SK-N-MC (cell line): ENCODE results near the gene PHACTR4.

Experiments
- DNase-seq: peaks from one replicate; pipeline ENCODE4 v3.0.0-alpha.2; 2011; ENCODE audit warnings: low read depth, low spot score
- H3K27ac ChIP-seq: fragments of 200-600 bp; sonication (generic); 2 replicates; pipeline ENCODE4 v1.5.1; 2016; ENCODE audit warnings: mixed run types
- H3K36me3 ChIP-seq: fragments of 200-600 bp; sonication (generic); 2 replicates; pipeline ENCODE4 v1.6.1; 2017; ENCODE audit warnings: antibody characterized with exemption, low read length, mixed read lengths; ENCODE audit not compliant: insufficient read depth
- H3K4me3 ChIP-seq: fragments of 200-600 bp; sonication (generic); 2 replicates; pipeline ENCODE4 v1.5.1; 2016
- H3K9ac ChIP-seq: fragments of 200-600 bp; sonication (generic); 2 replicates; pipeline ENCODE4 v1.8.0; 2017; ENCODE audit warnings: mixed run types, mixed read lengths; ENCODE audit not compliant: insufficient read length
- H3K9me3 ChIP-seq: fragments of 200-600 bp; sonication (generic); 2 replicates; pipeline ENCODE4 v1.6.1; 2017; ENCODE audit warnings: low read depth, mild to moderate bottlenecking, antibody characterized with exemption, low read length, moderate library complexity, mixed read lengths
- EZH2 ChIP-seq: fragments of 200-600 bp; sonication (generic); IDR thresholded peaks from one replicate; pipeline ENCODE4 v1.6.1; 2017; ENCODE audit warnings: antibody characterized with exemption
- FOXP2 ChIP-seq: optimal IDR thresholded peaks from 2 replicates; pipeline ENCODE3; 2011; ENCODE audit warnings: mild to moderate bottlenecking, moderate library complexity; ENCODE audit not compliant: insufficient read depth; ENCODE audit errors: extremely low read length, control extremely low read depth
- POLR2AphosphoS5 ChIP-seq: IDR thresholded peaks from 2 replicates; pipeline ENCODE4 v1.6.1; 2012; ENCODE audit warnings: mild to moderate bottlenecking, low read depth, low read length, borderline replicate concordance

PHACTR4 gene

GRCh38 chr1:28480308-28480707 lies 110.8 kb downstream of the PHACTR4 start:
- no peak overlapping the region for H3K27ac ChIP-seq
- H3K9ac ChIP-seq, result no peak overlapping the region
- DNase-seq, result no peak
- TF ChIP-seq EZH2, result no peak
- no peak for TF ChIP-seq FOXP2
- TF ChIP-seq POLR2AphosphoS5, result no peak
- no peaks in the 10 kb centered on the region for H3K9me3 ChIP-seq
- H3K36me3 ChIP-seq, result peaks cover 61% of the 10 kb centered on the region
- no peak overlapping the region for H3K4me3 ChIP-seq

DNA sequence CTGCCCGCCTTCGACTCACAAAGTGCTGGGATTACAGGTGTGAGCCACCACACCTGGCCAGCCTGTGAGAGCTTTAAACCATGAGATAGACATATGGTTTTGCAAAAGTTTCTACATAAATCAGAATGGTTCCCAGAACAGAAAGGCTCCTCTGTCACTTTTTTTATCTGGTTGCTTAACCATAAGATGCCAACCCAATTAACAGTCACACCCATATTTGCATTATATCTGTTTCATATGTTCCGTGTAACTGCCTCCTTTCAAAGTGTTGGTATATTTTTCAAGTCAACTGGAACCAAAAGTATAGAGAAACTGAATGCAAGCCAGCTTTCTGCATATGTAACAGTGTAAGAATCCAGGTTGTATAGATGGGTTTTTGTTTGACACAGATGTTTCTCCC lies 112.6 kb downstream of the PHACTR4 start:
- DNase-seq, result no peak
- no peak overlapping the region for H3K9ac ChIP-seq
- TF ChIP-seq POLR2AphosphoS5 (no peak), EZH2 (no peak), FOXP2 (no peak)
- H3K4me3 ChIP-seq, result no peak overlapping the region
- H3K9me3 ChIP-seq, result no peaks in the 10 kb centered on the region
- H3K36me3 ChIP-seq, result peaks cover 59% of the 10 kb centered on the region
- no peak overlapping the region for H3K27ac ChIP-seq

GRCh38 chr1:28482702-28483101 lies 113.2 kb downstream of the PHACTR4 start:
- TF ChIP-seq FOXP2 (no peak), POLR2AphosphoS5 (no peak), EZH2 (no peak)
- Histone ChIP-seq H3K9me3 (no peaks in the 10 kb centered on the region), H3K4me3 (no peak overlapping the region), H3K9ac (no peak overlapping the region), H3K36me3 (peaks cover 57% of the 10 kb centered on the region), H3K27ac (no peak overlapping the region)
- DNase-seq, result no peak

DNA sequence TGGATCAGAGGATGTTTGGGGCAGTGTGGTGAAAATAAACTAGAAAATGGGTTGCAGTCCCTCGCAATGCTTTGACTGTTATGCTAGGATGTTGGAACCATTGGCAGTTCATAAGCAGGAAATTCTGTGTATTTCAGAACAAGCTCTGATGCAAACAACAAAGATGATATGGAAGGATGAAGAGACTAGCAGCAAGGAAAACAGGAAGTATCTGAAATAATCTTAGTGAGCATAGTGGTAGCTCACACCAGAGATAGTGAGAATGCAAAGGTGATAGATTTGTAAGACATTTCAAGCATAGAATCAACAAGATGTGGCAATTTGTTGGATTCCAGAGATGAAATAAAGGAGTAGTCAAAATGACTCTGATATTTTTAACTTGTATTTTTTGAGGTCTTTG lies 125.2 kb downstream of the PHACTR4 start:
- H3K4me3 ChIP-seq, result no peak overlapping the region
- no peaks in the 10 kb centered on the region for H3K9me3 ChIP-seq
- H3K9ac ChIP-seq, result no peak overlapping the region
- no peak for DNase-seq
- no peak for TF ChIP-seq FOXP2
- no peak for TF ChIP-seq POLR2AphosphoS5
- no peak for TF ChIP-seq EZH2
- no peak overlapping the region for H3K27ac ChIP-seq
- H3K36me3 ChIP-seq, result peaks cover 34% of the 10 kb centered on the region

- H3K9ac ChIP-seq, result no peak overlapping the region
- no peak overlapping the region for H3K4me3 ChIP-seq
- no peak overlapping the region for H3K27ac ChIP-seq
- TF ChIP-seq EZH2 (no peak), FOXP2 (no peak), POLR2AphosphoS5 (no peak)
- H3K9me3 ChIP-seq, result no peaks in the 10 kb centered on the region
- H3K36me3 ChIP-seq, result peaks cover 16% of the 10 kb centered on the region
- no peak for DNase-seq
Observed at GRCh38 chr1:28499553-28499952, 130.0 kb downstream of the PHACTR4 start.

DNA sequence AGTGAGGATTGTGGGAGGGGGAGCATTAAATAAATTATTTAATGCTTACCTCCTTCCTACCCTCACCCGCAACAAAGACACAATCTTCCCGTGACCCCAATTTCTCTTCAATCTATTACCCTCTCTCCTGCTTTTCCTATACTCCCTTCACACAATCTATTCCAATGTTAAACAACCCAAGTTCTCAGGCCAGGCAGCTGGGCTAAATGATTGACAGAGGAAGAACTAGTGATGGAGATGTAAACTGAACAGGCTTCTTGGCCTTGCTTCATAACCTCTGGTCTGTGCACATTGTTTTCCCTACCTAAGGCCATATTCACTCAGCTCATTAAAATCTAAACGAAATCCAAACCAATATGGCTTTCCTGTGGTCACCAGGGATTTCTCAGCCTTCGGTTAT lies 132.4 kb downstream of the PHACTR4 start:
- Histone ChIP-seq H3K9ac (no peak overlapping the region), H3K4me3 (no peak overlapping the region), H3K36me3 (peaks cover 10% of the 10 kb centered on the region), H3K9me3 (no peaks in the 10 kb centered on the region), H3K27ac (no peak overlapping the region)
- no peak for TF ChIP-seq FOXP2
- TF ChIP-seq EZH2, result no peak
- no peak for TF ChIP-seq POLR2AphosphoS5
- no peak for DNase-seq

DNA sequence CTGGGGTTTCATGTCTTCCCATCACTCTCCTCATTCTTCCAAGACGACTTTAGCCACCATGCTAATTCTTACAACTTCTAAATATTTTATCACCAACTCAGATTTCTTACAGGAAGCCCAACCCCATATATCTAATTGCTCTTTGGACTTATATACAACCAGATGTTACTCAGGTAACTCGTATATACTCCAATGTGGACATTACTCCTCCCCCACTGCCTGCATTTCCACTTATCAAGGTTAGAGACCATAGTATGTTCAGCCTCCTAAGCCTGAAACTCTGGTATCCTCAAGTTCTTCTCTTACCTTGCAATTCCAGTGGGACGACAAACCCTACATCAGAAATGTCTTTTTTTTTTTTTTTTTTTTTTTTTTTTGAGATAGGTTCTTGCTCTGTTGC lies 133.6 kb downstream of the PHACTR4 start:
- DNase-seq, result no peak
- Histone ChIP-seq H3K9ac (no peak overlapping the region), H3K4me3 (no peak overlapping the region), H3K9me3 (no peaks in the 10 kb centered on the region), H3K27ac (no peak overlapping the region), H3K36me3 (peaks cover 20% of the 10 kb centered on the region)
- TF ChIP-seq FOXP2 (no peak), POLR2AphosphoS5 (no peak), EZH2 (no peak)

DNA sequence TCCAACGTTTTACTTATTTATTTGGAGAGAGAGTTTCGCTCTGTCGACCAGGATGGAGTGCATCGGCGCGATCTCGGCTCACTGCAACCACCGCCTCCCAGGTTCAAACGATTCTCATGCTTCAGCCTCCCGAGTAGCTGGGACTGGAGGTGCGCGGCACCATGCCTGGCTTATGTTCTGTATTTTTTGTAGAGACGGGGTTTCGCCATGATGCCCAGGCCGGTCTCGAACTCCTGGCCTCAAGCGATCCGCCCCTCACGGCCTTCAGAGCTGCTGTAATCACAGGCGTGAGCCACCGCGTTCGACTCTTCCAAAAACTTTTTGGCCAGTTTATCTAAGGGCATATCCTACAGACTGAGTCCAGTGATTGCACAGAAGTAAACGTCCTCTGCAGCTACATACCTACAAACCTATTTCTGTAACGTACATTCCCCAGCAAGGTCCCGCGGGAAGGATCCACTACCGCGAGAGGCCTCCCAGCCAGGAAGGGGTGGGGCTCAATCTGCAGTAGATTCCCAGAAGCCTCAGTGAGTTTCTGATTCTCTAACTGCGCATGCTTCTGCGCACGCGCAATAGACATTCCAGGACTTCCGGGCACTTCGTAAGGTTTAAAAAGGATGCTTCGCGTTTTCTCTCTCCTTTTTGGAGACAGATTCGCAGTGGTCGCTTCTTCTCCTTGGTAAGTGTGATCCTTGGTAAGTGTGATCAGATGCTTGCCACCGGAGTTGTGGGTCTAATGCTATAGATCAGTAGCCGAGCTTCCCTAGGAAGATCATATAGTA lies 136.1 kb downstream of the PHACTR4 start, which contains the start of gene RCC1:
RCC1 (plus strand) TSS at position 638 of the 782 bp plus-strand sequence. CDS start 23,824 bp downstream, outside the sequence.
- TF ChIP-seq POLR2AphosphoS5 (peak; percentile 100), EZH2 (no peak)
- Histone ChIP-seq H3K4me3 (peak within 1 kb of the TSS; percentile 89), H3K36me3 (peaks cover 45% of the 10 kb centered on the region), H3K27ac (peak within 1 kb of the TSS; percentile 100), H3K9me3 (no peaks in the 10 kb centered on the region), H3K9ac (peak within 1 kb of the TSS; percentile 100)
- DNase-seq, result peak; percentile 99

DNA sequence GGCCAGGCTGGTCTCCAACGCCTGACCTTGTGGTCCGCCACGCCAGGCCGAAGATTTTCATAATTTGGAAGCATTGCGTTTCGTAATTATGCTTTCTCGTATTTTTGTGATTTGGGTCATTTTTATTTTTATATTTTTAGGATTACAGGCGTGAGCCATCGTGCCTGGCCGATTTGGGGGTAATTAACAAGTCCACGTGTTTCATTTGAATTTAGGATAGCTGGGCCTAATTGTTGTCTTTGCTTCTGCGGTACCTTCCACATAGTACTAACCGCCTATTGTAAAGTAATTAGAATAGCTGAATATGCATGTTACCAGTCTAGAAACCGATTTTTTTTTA lies 137.3 kb downstream of the PHACTR4 start:
- peak overlapping the region; percentile 100 for H3K27ac ChIP-seq
- no peaks in the 10 kb centered on the region for H3K9me3 ChIP-seq
- DNase-seq, result no peak
- no peak for TF ChIP-seq POLR2AphosphoS5
- no peak for TF ChIP-seq EZH2
- TF ChIP-seq FOXP2, result no peak
- peak overlapping the region; percentile 100 for H3K9ac ChIP-seq
- peak overlapping the region; percentile 89 for H3K4me3 ChIP-seq
- peaks cover 58% of the 10 kb centered on the region for H3K36me3 ChIP-seq
